NB4 (cell line): ENCODE measurements around the gene ALG10B.

Experiments used
- CTCF ChIP-seq: IDR thresholded peaks from one replicate; pipeline ENCODE4 v1.5.1; 2012; ENCODE audit warnings: low read depth, low read length
- MYC ChIP-seq: IDR thresholded peaks from 2 replicates; pipeline ENCODE4 v1.6.1; 2011; ENCODE audit warnings: low read depth, low read length
- POLR2A ChIP-seq: IDR thresholded peaks from 2 replicates; pipeline ENCODE4 v1.6.1; 2011; ENCODE audit warnings: mild to moderate bottlenecking; ENCODE audit not compliant: insufficient read length; ENCODE audit errors: extremely low read depth

- TF ChIP-seq CTCF (no peak), MYC (no peak), POLR2A (no peak)
Observed at GRCh38 chr12:38342444-38342843, 25.9 kb downstream of the ALG10B start.
